ENCODE data around the gene PIN4.
"Not testable (repeated sequence)": the region's sequence is repeated elsewhere in the genome, so short reads cannot be mapped to it uniquely, and the experiment has no call there.

The PIN4 gene

GRCh38 chrX:72181178-72182125 is at the start of gene PIN4:
Gene PIN4, plus strand, starts transcription at chrX:72181757. Its CDS starts 29 bp downstream, at chrX:72181786.
- in situ Hi-C loops (cut with MboI; ENCODE audit: low sequenced_read_pairs), result no loop called here

- in situ Hi-C loops (cut with MboI; ENCODE audit: low sequenced_read_pairs), result no loop called here
Observed at GRCh38 chrX:72132456-72132855, 49.1 kb upstream of the PIN4 start.

- in situ Hi-C loops (cut with MboI; ENCODE audit: low sequenced_read_pairs), result no loop called here
Observed at GRCh38 chrX:72133851-72134546, 47.6 kb upstream of the PIN4 start.

GRCh38 chrX:72137846-72138495 is 43.6 kb upstream of the PIN4 start:
- in situ Hi-C loops (cut with MboI; ENCODE audit: low sequenced_read_pairs), result no loop called here

- in situ Hi-C loops (cut with MboI; ENCODE audit: low sequenced_read_pairs), result no loop called here
Observed at GRCh38 chrX:72139538-72139937, 42.0 kb upstream of the PIN4 start.

- in situ Hi-C loops (cut with MboI; ENCODE audit: low sequenced_read_pairs), result no loop called here
Observed at GRCh38 chrX:72141372-72142004, 40.1 kb upstream of the PIN4 start.

- in situ Hi-C loops (cut with MboI; ENCODE audit: low sequenced_read_pairs), result no loop called here
Observed at GRCh38 chrX:72142094-72142793, 39.3 kb upstream of the PIN4 start.

GRCh38 chrX:72142794-72143608 is 38.6 kb upstream of the PIN4 start:
- in situ Hi-C loops (cut with MboI; ENCODE audit: low sequenced_read_pairs), result no loop called here

GRCh38 chrX:72143609-72143907 is 38.0 kb upstream of the PIN4 start:
- in situ Hi-C loops (cut with MboI; ENCODE audit: low sequenced_read_pairs), result no loop called here

- in situ Hi-C loops (cut with MboI; ENCODE audit: low sequenced_read_pairs), result no loop called here
Observed at GRCh38 chrX:72145181-72145580, 36.4 kb upstream of the PIN4 start.

- in situ Hi-C loops (cut with MboI; ENCODE audit: low sequenced_read_pairs), result no loop called here
Observed at GRCh38 chrX:72146527-72146926, 35.0 kb upstream of the PIN4 start.

- in situ Hi-C loops (cut with MboI; ENCODE audit: low sequenced_read_pairs), result no loop called here
Observed at GRCh38 chrX:72158773-72159172, 22.8 kb upstream of the PIN4 start.

GRCh38 chrX:72159769-72160168 is 21.8 kb upstream of the PIN4 start:
- in situ Hi-C loops (cut with MboI; ENCODE audit: low sequenced_read_pairs), result no loop called here

GRCh38 chrX:72165551-72165950 is 16.0 kb upstream of the PIN4 start:
- in situ Hi-C loops (cut with MboI; ENCODE audit: low sequenced_read_pairs), result no loop called here

GRCh38 chrX:72169008-72169728 is 12.4 kb upstream of the PIN4 start:
- in situ Hi-C loops (cut with MboI; ENCODE audit: low sequenced_read_pairs), result no loop called here

GRCh38 chrX:72176289-72176688 is 5.3 kb upstream of the PIN4 start:
- in situ Hi-C loops (cut with MboI; ENCODE audit: low sequenced_read_pairs), result not testable (repeated sequence)

GRCh38 chrX:72176981-72177380 is 4.6 kb upstream of the PIN4 start:
- in situ Hi-C loops (cut with MboI; ENCODE audit: low sequenced_read_pairs), result no loop called here

GRCh38 chrX:72180539-72180938 is 1.0 kb upstream of the PIN4 start:
- in situ Hi-C loops (cut with MboI; ENCODE audit: low sequenced_read_pairs), result no loop called here

- in situ Hi-C loops (cut with MboI; ENCODE audit: low sequenced_read_pairs), result no loop called here
Observed at GRCh38 chrX:72182924-72183323, 1.4 kb downstream of the PIN4 start.
